SU-DHL-6 (cell line): ENCODE data around the gene SPOCK3.

Experiments used
- H2AFZ ChIP-seq: fragments of 200-600 bp; sonication (generic); 2 replicates; pipeline ENCODE4 v1.6.1; 2014; ENCODE audit warnings: low read depth, mild to moderate bottlenecking, moderate library complexity, mixed read lengths, antibody characterized with exemption, low read length; ENCODE audit not compliant: severe bottlenecking
- H3F3A ChIP-seq: fragments of 200-600 bp; shearing (Covaris generic); 2 replicates; pipeline ENCODE4 v1.6.0; 2016; ENCODE audit warnings: antibody characterized with exemption, mild to moderate bottlenecking; ENCODE audit not compliant: insufficient read depth
- H3K27ac ChIP-seq: fragments of 200-600 bp; sonication (generic); 2 replicates; pipeline ENCODE4 v1.5.1; 2016; ENCODE audit warnings: low read depth, mild to moderate bottlenecking, low read length, moderate library complexity, mixed read lengths
- H3K27me3 ChIP-seq: fragments of 200-600 bp; sonication (generic), shearing (Covaris generic); 2 replicates; pipeline ENCODE4 v1.6.0; 2014; ENCODE audit warnings: mild to moderate bottlenecking, low read length
- H3K36me3 ChIP-seq: fragments of 200-600 bp; sonication (generic); 2 replicates; pipeline ENCODE4 v1.6.1; 2014; ENCODE audit warnings: mild to moderate bottlenecking, low read length, mixed read lengths
- H3K4me2 ChIP-seq: fragments of 300-600, 200-600 bp; shearing (Covaris generic), sonication (generic); 2 replicates; pipeline ENCODE4 v1.6.0; 2014; ENCODE audit warnings: low read length, low read depth, mild to moderate bottlenecking; ENCODE audit not compliant: poor library complexity, severe bottlenecking
- H3K4me3 ChIP-seq: fragments of 200-600 bp; sonication (generic); 2 replicates; pipeline ENCODE4 v1.5.1; 2014; ENCODE audit warnings: antibody characterized with exemption, low read length, mild to moderate bottlenecking, mixed read lengths; ENCODE audit not compliant: insufficient read depth, poor library complexity, severe bottlenecking
- H3K79me2 ChIP-seq: fragments of 200-600 bp; sonication (generic); 2 replicates; pipeline ENCODE4 v1.6.1; 2014; ENCODE audit warnings: mild to moderate bottlenecking, low read length, moderate library complexity; ENCODE audit not compliant: insufficient read depth
- H3K9ac ChIP-seq: fragments of 200-600 bp; sonication (generic); 2 replicates; pipeline ENCODE4 v1.7.0; 2014; ENCODE audit warnings: mild to moderate bottlenecking, low read length
- H3K9me2 ChIP-seq: fragments of 200-600 bp; sonication (generic); replicated peaks from 2 replicates; pipeline ENCODE4 v1.6.1; 2014; ENCODE audit warnings: low read length; ENCODE audit not compliant: insufficient read depth
- H3K9me3 ChIP-seq: fragments of 200-600 bp; sonication (generic); 2 replicates; pipeline ENCODE4 v1.6.1; 2014; ENCODE audit warnings: low read length, mixed read lengths; ENCODE audit not compliant: insufficient read depth
- H4K20me1 ChIP-seq: fragments of 200-600 bp; sonication (generic); 2 replicates; pipeline ENCODE4 v1.6.1; 2014; ENCODE audit warnings: low read depth, mild to moderate bottlenecking, antibody characterized with exemption, low read length, moderate library complexity, mixed read lengths
- EZH2phosphoT487 ChIP-seq: fragments of 200-600 bp; sonication (generic), shearing (Covaris generic); conservative IDR thresholded peaks from 2 replicates; pipeline ENCODE4 v1.6.1; 2018; ENCODE audit warnings: mild to moderate bottlenecking, antibody characterized with exemption, low read length, moderate library complexity, mixed read lengths
- TF ChIP-seq, protein P1 (sequence below): fragments of 200-600 bp; sonication (generic); IDR thresholded peaks from one replicate; pipeline ENCODE4 v1.5.1; 2017; ENCODE audit warnings: antibody characterized with exemption, mild to moderate bottlenecking, low read length, moderate library complexity; ENCODE audit not compliant: insufficient read depth, poor library complexity, severe bottlenecking

SPOCK3 gene

GRCh38 chr4:167210166-167210565 is 24.1 kb downstream of the SPOCK3 start:
- Histone ChIP-seq H3K9me2 (no peaks in the 10 kb centered on the region), H3K4me2 (no peak overlapping the region), H3K36me3 (no peaks in the 10 kb centered on the region), H3K9ac (no peak overlapping the region), H3K4me3 (no peak overlapping the region), H3K9me3 (no peaks in the 10 kb centered on the region), H3K27ac (no peak overlapping the region), H3F3A (no peaks in the 10 kb centered on the region), H2AFZ (no peak overlapping the region), H4K20me1 (no peaks in the 10 kb centered on the region), H3K27me3 (no peaks in the 10 kb centered on the region), H3K79me2 (no peaks in the 10 kb centered on the region)
- TF ChIP-seq, protein P1, sequence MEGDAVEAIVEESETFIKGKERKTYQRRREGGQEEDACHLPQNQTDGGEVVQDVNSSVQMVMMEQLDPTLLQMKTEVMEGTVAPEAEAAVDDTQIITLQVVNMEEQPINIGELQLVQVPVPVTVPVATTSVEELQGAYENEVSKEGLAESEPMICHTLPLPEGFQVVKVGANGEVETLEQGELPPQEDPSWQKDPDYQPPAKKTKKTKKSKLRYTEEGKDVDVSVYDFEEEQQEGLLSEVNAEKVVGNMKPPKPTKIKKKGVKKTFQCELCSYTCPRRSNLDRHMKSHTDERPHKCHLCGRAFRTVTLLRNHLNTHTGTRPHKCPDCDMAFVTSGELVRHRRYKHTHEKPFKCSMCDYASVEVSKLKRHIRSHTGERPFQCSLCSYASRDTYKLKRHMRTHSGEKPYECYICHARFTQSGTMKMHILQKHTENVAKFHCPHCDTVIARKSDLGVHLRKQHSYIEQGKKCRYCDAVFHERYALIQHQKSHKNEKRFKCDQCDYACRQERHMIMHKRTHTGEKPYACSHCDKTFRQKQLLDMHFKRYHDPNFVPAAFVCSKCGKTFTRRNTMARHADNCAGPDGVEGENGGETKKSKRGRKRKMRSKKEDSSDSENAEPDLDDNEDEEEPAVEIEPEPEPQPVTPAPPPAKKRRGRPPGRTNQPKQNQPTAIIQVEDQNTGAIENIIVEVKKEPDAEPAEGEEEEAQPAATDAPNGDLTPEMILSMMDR, result no peak
- no peak for TF ChIP-seq EZH2phosphoT487

DNA sequence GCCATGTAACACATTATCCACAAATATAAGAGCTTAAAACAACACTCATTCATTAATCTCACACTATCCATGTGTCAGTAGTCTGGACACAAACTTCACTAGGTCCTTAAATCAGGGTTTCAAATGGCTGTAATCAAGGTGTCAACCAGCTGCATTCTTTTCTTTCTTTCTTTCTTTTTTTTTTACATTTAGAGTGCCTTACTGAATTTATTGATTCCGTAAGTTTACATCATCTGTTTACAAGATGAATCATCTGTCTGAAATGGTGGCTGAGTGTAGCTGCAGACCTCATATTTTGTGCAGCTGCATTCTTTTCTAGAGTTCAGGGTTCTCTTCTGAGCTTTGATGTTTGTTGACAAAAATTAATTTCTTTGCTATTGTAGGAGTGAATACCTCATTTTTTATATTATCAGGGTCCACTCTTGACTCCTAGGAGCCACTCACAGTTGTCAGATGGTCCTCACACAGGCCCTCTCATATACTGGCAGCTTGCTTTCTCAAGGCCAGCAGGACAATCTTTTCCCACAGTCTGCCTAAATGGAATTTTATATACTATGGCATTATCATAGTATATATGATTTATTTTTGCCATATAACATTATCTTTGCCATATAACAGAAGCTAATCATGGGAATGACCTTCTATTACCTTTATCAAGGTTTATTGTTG is 37.8 kb downstream of the SPOCK3 start:
- Histone ChIP-seq H3K9ac (no peak overlapping the region), H3F3A (no peaks in the 10 kb centered on the region), H3K79me2 (no peaks in the 10 kb centered on the region), H3K9me3 (no peaks in the 10 kb centered on the region), H3K27ac (no peak overlapping the region), H3K9me2 (no peaks in the 10 kb centered on the region), H3K27me3 (no peaks in the 10 kb centered on the region), H3K4me2 (no peak overlapping the region), H3K36me3 (no peaks in the 10 kb centered on the region), H3K4me3 (no peak overlapping the region), H2AFZ (no peak overlapping the region), H4K20me1 (no peaks in the 10 kb centered on the region)
- TF ChIP-seq, protein P1, result no peak
- TF ChIP-seq EZH2phosphoT487, result no peak

GRCh38 chr4:167190379-167190778 is 43.9 kb downstream of the SPOCK3 start:
- no peaks in the 10 kb centered on the region for H3K79me2 ChIP-seq
- H3K36me3 ChIP-seq, result no peaks in the 10 kb centered on the region
- no peaks in the 10 kb centered on the region for H3K9me2 ChIP-seq
- H2AFZ ChIP-seq, result no peak overlapping the region
- H3F3A ChIP-seq, result no peaks in the 10 kb centered on the region
- H3K4me3 ChIP-seq, result no peak overlapping the region
- H3K9ac ChIP-seq, result no peak overlapping the region
- no peaks in the 10 kb centered on the region for H4K20me1 ChIP-seq
- H3K4me2 ChIP-seq, result no peak overlapping the region
- H3K27ac ChIP-seq, result no peak overlapping the region
- H3K9me3 ChIP-seq, result no peaks in the 10 kb centered on the region
- TF ChIP-seq EZH2phosphoT487, result no peak
- TF ChIP-seq, protein P1, result no peak
- no peaks in the 10 kb centered on the region for H3K27me3 ChIP-seq
